Left colon (tissue), 2 donors: ENCODE data around the gene CRNKL1. TPM values are rescaled to one million over a fixed set of nuclear protein-coding genes. Genes with fewer than 3 reads are reported as not detected.

Experiments
- ATAC-seq: fragments of 200-7000 bp; cut with Tn5 transposase; one replicate; pipeline ENCODE4 v1.9.1; 2020; ENCODE audit warnings: mild to moderate bottlenecking, moderate library complexity
- DNase-seq, 2 donors: peaks; one replicate each; pipeline ENCODE4 v3.0.0-alpha.2; 2020
- intact Hi-C, 2 donors: fragments of 100-400 bp; cut with DNase I in 1 of 2; cut with micrococcal nuclease in 1 of 2; formaldehyde crosslinking; loops; one replicate each; pipeline versions ENCODE4 v1.11.2 to v1.14.0; 2022; cut with DNase I, micrococcal nuclease
- total RNA-seq, 2 donors: library from RNA; stranded (reverse); fragmentation: NEBNext Ultra II Directional; extraction: Animal tissue kit (Norgen Biotek cat#: 25700); gene quantifications; one replicate each; pipeline ENCODE4 v1.2.1, GENCODE V29; 2021
- donor health status: DM: no; HTN: no; CAD: no.
- donor health status: DM: yes; HTN: yes; CAD: no.

Gene CRNKL1
- total RNA-seq, 2 donors from 2014 or later, result 15.2 to 22.4 TPM

DNA sequence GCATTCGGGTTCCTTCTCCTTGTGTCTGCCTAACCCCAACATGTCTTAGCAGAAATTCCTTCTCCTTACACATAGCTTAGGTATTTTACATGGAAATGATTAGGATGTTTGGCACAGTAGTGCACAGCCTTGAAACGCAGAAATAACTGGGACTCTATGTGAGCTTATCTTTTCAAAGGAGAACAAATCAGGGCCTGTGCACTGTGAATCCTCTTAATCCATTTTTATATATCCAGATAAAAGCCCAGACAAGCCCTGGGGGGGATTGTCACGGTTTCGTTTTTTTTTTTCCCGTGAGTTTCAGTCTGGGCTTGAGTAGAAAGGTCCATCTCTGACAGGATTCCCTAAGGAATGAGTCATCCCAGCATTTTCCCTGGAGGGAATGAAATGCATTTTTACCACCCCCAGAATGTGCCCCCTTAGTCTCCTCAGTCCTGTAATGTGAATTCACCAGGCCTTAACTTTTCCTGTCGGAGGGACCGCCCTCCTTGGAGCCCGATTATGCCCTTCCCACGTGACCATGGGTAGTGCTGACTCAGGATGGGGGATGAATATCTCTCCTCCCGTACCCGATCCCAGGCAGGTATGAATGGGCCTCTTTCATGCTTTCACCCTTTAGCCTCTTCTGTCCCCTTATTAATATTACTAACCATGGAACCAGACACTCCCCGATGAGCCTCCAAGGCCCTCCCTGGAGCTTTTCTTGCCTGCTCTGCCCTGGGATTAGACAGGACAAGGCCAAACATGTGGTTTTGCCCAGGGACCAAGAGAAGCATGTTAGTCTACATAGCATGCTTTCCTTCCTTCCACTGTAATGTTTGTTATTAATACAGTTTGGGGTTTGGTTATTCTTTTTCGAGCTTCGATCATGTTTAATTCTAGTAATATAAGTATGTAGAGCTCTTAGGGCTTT is 59.0 kb downstream of the CRNKL1 start:
- intact Hi-C loops, result loop anchor here (10.0 kb wide), 2 partner anchors 198 to 298 kb away; no protein-coding TSS in a partner anchor

GRCh38 chr20:19991854-19992253 is 60.4 kb downstream of the CRNKL1 start:
- ATAC-seq, result no peak
- no peak for DNase-seq
- intact Hi-C loops, result loop anchor here (10.0 kb wide), 2 partner anchors 197 to 297 kb away; no protein-coding TSS in a partner anchor

More for the DNA sequence above, 59.0 kb downstream of the CRNKL1 start:
- ATAC-seq (no peak), DNase-seq (no peak)

GRCh38 chr20:19991308-19991707 is 61.0 kb downstream of the CRNKL1 start:
- intact Hi-C loops, result loop anchor here (10.0 kb wide), 2 partner anchors 197 to 297 kb away; no protein-coding TSS in a partner anchor
- DNase-seq (no peak), ATAC-seq (no peak)

DNA sequence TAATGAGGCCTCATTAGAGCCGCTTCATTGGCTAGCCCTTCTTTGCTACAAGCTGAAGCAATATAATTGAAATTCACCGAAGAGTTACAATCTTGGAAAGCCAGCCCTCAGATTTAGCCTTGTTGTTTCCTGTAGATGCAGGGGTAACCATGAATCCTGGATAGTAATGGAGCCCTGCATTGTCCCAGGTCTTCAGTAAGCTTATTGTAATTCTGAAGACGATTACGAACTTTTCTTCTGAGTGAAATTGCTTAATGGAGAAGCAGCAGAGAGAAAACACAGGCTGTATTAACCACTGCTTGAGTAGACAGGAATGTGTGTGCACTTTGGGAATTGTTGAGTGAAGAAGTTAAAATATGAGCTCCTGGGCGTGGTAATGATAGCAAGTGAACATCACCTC is 61.4 kb downstream of the CRNKL1 start:
- no peak for ATAC-seq
- DNase-seq, result no peak
- intact Hi-C loops, result loop anchor here (10.0 kb wide), 2 partner anchors 196 to 296 kb away; no protein-coding TSS in a partner anchor

DNA sequence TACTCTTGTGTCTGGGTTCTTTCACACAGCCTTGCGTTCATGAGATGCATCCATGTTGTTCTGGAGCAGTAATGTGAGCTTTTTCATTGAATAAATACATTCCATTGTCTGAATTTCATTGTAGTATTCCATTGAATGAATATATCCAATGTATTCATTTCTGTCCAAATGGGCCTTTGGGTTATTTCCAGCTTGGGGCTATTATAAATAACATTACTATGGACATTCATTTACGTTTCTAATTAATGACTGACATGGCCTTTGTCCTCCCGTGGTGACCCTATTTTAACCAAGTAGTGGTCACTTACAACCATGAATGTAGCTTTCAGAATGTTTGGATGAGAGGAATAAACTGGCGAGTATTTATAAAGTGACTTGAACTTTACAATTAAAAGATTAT is 65.2 kb downstream of the CRNKL1 start:
- ATAC-seq (no peak), DNase-seq (no peak)
- intact Hi-C loops, result no loop called here

GRCh38 chr20:19986419-19986818 is 65.8 kb downstream of the CRNKL1 start:
- DNase-seq, result no peak
- intact Hi-C loops, result no loop called here
- no peak for ATAC-seq

Other genes with a start within 250 kb of the CRNKL1 start
- 10 to 100 TPM; 39.2 to 39.6 TPM for gene NAA20, start 35.1 kb downstream of the CRNKL1 start, total RNA-seq
- under 1 TPM in 1 of 2 donors, not detected in 1; 0.67 TPM for gene CFAP61, start 66 bp upstream of the CRNKL1 start, total RNA-seq